DND-41 (cell line): ENCODE results near the gene EGR4.
"Not testable (repeated sequence)": the region's sequence is repeated elsewhere in the genome, so short reads cannot be mapped to it uniquely, and the experiment has no call there.

Experiments
- CTCF ChIP-seq: IDR thresholded peaks from 2 replicates; pipeline ENCODE4 v1.5.1; 2012; ENCODE audit warnings: borderline replicate concordance, low read length, moderate library complexity, mild to moderate bottlenecking; ENCODE audit not compliant: poor library complexity, severe bottlenecking; ENCODE audit errors: extremely low read depth
- EZH2 ChIP-seq: IDR thresholded peaks from 3 replicates; pipeline ENCODE4 v1.6.1; 2012; ENCODE audit warnings: borderline replicate concordance, low read depth, mild to moderate bottlenecking, moderate library complexity, low read length, inconsistent platforms; ENCODE audit not compliant: severe bottlenecking

- TF ChIP-seq CTCF, EZH2: not testable (repeated sequence)
Observed at GRCh38 chr2:73262691-73263429, 30.5 kb downstream of the EGR4 start.
